BJ (cell line): ENCODE results near the gene LEMD2. TPM values are rescaled to one million over a fixed set of nuclear protein-coding genes. Genes with fewer than 3 reads are reported as not detected.
"Not testable (repeated sequence)": the region's sequence is repeated elsewhere in the genome, so short reads cannot be mapped to it uniquely, and the experiment has no call there.

Experiments
- CTCF ChIA-PET: fragments of 350-600 bp; formaldehyde crosslinking; extraction: SDS; loops from one replicate; lab custom pipeline; 2021; ENCODE audit warnings: antibody characterized with exemption, inconsistent platforms; lab: Yijun Ruan, JAX
- POLR2A ChIA-PET: fragments of 300-600 bp; sonication (Branson Sonifier 250); formaldehyde crosslinking; extraction: SDS; loops from one replicate; lab custom pipeline; 2021; ENCODE audit warnings: antibody characterized with exemption; lab: Charles Lee
- DNase-seq: peaks from one replicate; pipeline ENCODE4 v3.0.0-alpha.2; 2011; ENCODE audit warnings: low read depth
- H3K27me3 ChIP-seq: 2 replicates; pipeline ENCODE4 v1.6.0; 2011; ENCODE audit warnings: low read length; ENCODE audit not compliant: control insufficient read depth, insufficient read depth
- H3K36me3 ChIP-seq: 2 replicates; pipeline ENCODE4 v1.5.1; 2011; ENCODE audit warnings: low read length; ENCODE audit not compliant: control insufficient read depth, insufficient read depth
- H3K4me3 ChIP-seq: 2 replicates; pipeline ENCODE4 v1.5.1; 2011; ENCODE audit warnings: low read depth, mild to moderate bottlenecking, control low read depth, low read length
- CTCF ChIP-seq: IDR thresholded peaks from 2 replicates; pipeline ENCODE4 v1.5.1; 2011; ENCODE audit warnings: low read depth, mild to moderate bottlenecking, control low read depth, inconsistent platforms, low read length, moderate library complexity; ENCODE audit not compliant: insufficient read depth
- polyA plus RNA-seq: library from polyadenylated mRNA; depleted of rRNA; stranded (reverse); fragments of >200 nt; gene quantifications from 2 replicates; pipeline ENCODE4 v1.2.3, GENCODE V29; 2011

Gene LEMD2
- polyA plus RNA-seq, 1 experiment: 59.8 TPM

GRCh38 chr6:33833599-33833998 lies 44.7 kb upstream of the LEMD2 start:
- CTCF ChIA-PET: no interaction called here
- no peak for TF ChIP-seq CTCF
- H3K27me3 ChIP-seq: peaks cover 2% of the 10 kb centered on the region; the same call in 1 of the 2 replicates
- POLR2A ChIA-PET: no interaction called here
- DNase-seq: no peak
- H3K36me3 ChIP-seq: no peaks in the 10 kb centered on the region
- H3K4me3 ChIP-seq: no peak overlapping the region

GRCh38 chr6:33832831-33833230 lies 43.9 kb upstream of the LEMD2 start:
- DNase-seq, H3K27me3 ChIP-seq, H3K36me3 ChIP-seq, CTCF ChIA-PET, POLR2A ChIA-PET, H3K4me3 ChIP-seq: not testable (repeated sequence)

GRCh38 chr6:33831725-33832124 lies 42.8 kb upstream of the LEMD2 start:
- POLR2A ChIA-PET, H3K27me3 ChIP-seq, DNase-seq, H3K4me3 ChIP-seq, CTCF ChIA-PET, H3K36me3 ChIP-seq: not testable (repeated sequence)

- Histone ChIP-seq H3K36me3 (no peaks in the 10 kb centered on the region), H3K27me3 (peaks cover 7% of the 10 kb centered on the region), H3K4me3 (no peak overlapping the region)
- POLR2A ChIA-PET: interaction anchor here (0.6 kb wide), 1 partner anchor 43 kb away, joined by 3 read pairs; no protein-coding TSS in a partner anchor
- CTCF ChIA-PET: no interaction called here
- no peak for DNase-seq
- TF ChIP-seq CTCF: no peak
Observed at GRCh38 chr6:33830635-33831240, 41.8 kb upstream of the LEMD2 start.

GRCh38 chr6:33828764-33829731 lies 40.1 kb upstream of the LEMD2 start:
- DNase-seq: no peak
- Histone ChIP-seq H3K27me3 (peaks cover 7% of the 10 kb centered on the region), H3K36me3 (no peaks in the 10 kb centered on the region), H3K4me3 (no peak overlapping the region)
- CTCF ChIA-PET: interaction anchor here (0.9 to 2.3 kb wide), 2 partner anchors 10 to 198 kb away, joined by 3 to 9 read pairs; no protein-coding TSS in a partner anchor
- POLR2A ChIA-PET: no interaction called here
- TF ChIP-seq CTCF: no peak

- no peak for DNase-seq
- no peak for TF ChIP-seq CTCF
- ChIA-PET POLR2A (no interaction called here), CTCF (interaction anchor here (0.9 to 2.3 kb wide), 2 partner anchors 10 to 199 kb away, joined by 3 to 9 read pairs; no protein-coding TSS in a partner anchor)
- H3K27me3 ChIP-seq: peaks cover 7% of the 10 kb centered on the region
- H3K36me3 ChIP-seq: no peaks in the 10 kb centered on the region
- no peak overlapping the region for H3K4me3 ChIP-seq
Observed at GRCh38 chr6:33828452-33828763, 39.5 kb upstream of the LEMD2 start.
